Activated CD8-positive, alpha-beta T cell treated with anti-CD3 and anti-CD28 coated beads for 36 hours (primary cell): ENCODE data around the gene ME3. TPM values are rescaled to one million over a fixed set of nuclear protein-coding genes. Genes with fewer than 3 reads are reported as not detected.

Experiments
- ATAC-seq: fragments of 200-7000 bp; cut with Tn5 transposase; one replicate; pipeline ENCODE4 v1.10.0; 2021; ENCODE audit warnings: mild to moderate bottlenecking, moderate library complexity
- CTCF ChIA-PET: fragments of 350-600 bp; sonication (Branson Sonifier 250); formaldehyde crosslinking; loops from one replicate; lab custom pipeline; 2021; ENCODE audit warnings: antibody characterized with exemption; lab: Charles Lee
- POLR2A ChIA-PET: fragments of 350-600 bp; sonication (Branson Sonifier 250); formaldehyde crosslinking; loops from one replicate; lab custom pipeline; 2021; ENCODE audit warnings: antibody characterized with exemption; lab: Charles Lee
- DNase-seq: peaks from one replicate; pipeline ENCODE4 v3.0.0-alpha.2; 2020
- H3K27ac Mint-ChIP-seq: one replicate; pipeline ENCODE4 v1.8.0; 2021; ENCODE audit warnings: mild to moderate bottlenecking, mixed read lengths
- H3K27me3 Mint-ChIP-seq: one replicate; pipeline ENCODE4 v1.8.0; 2021; ENCODE audit warnings: mixed read lengths
- H3K36me3 Mint-ChIP-seq: one replicate; pipeline ENCODE4 v1.8.0; 2021; ENCODE audit warnings: low read depth, mixed read lengths
- H3K4me1 Mint-ChIP-seq: one replicate; pipeline ENCODE4 v1.8.0; 2021; ENCODE audit warnings: low read depth, mixed read lengths
- H3K4me3 Mint-ChIP-seq: one replicate; pipeline ENCODE4 v1.8.0; 2021; ENCODE audit warnings: mild to moderate bottlenecking, moderate library complexity, mixed read lengths
- H3K9me3 Mint-ChIP-seq: one replicate; pipeline ENCODE4 v1.8.0; 2021; ENCODE audit warnings: mixed read lengths
- intact Hi-C: fragments of 100-400 bp; cut with micrococcal nuclease; formaldehyde crosslinking; loops from one replicate; pipeline ENCODE4 v1.10.0; 2022
- total RNA-seq, 2 experiments: library from RNA; stranded (reverse); gene quantifications; one replicate each; pipeline ENCODE4 v1.2.3, GENCODE V29; 2021
- TF ChIP-seq, protein P1 (sequence below): fragments of 200-600 bp; IDR thresholded peaks from one replicate; pipeline ENCODE4 v1.8.0; 2022; ENCODE audit warnings: antibody characterized with exemption, mild to moderate bottlenecking

Gene ME3
- total RNA-seq, 2 experiments from 2014 or later: 5.0 to 6.2 TPM

GRCh38 chr11:86506235-86506634 lies 166.2 kb downstream of the ME3 start:
- ChIA-PET CTCF (no interaction called here), POLR2A (no interaction called here)
- no peak overlapping the region for H3K27ac Mint-ChIP-seq
- H3K9me3 Mint-ChIP-seq: no peaks in the 10 kb centered on the region
- DNase-seq: no peak
- no peak overlapping the region for H3K4me3 Mint-ChIP-seq
- H3K36me3 Mint-ChIP-seq: no peaks in the 10 kb centered on the region
- peaks cover 4% of the 10 kb centered on the region for H3K4me1 Mint-ChIP-seq
- intact Hi-C loops: no loop called here
- TF ChIP-seq, protein P1, sequence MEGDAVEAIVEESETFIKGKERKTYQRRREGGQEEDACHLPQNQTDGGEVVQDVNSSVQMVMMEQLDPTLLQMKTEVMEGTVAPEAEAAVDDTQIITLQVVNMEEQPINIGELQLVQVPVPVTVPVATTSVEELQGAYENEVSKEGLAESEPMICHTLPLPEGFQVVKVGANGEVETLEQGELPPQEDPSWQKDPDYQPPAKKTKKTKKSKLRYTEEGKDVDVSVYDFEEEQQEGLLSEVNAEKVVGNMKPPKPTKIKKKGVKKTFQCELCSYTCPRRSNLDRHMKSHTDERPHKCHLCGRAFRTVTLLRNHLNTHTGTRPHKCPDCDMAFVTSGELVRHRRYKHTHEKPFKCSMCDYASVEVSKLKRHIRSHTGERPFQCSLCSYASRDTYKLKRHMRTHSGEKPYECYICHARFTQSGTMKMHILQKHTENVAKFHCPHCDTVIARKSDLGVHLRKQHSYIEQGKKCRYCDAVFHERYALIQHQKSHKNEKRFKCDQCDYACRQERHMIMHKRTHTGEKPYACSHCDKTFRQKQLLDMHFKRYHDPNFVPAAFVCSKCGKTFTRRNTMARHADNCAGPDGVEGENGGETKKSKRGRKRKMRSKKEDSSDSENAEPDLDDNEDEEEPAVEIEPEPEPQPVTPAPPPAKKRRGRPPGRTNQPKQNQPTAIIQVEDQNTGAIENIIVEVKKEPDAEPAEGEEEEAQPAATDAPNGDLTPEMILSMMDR: no peak
- H3K27me3 Mint-ChIP-seq: no peaks in the 10 kb centered on the region
- no peak for ATAC-seq

DNA sequence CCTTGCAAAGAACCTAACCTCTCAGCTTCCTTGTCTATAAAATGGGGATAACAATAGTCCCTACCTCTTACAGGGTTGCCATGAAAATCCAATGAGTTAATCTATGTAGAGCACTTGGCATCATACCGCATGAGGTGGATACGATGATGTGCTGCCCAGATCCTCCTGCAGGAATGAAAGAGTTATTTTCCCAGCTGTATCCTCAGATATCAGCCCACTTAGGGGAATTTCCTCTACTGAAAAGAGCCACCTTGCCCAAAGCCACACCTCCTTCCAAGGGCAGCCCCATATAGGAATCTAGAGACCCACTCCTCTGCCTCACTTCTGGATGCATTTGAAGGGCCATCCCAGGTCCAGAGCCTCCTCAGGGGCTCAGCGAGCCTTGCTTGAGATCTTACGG lies 169.3 kb downstream of the ME3 start:
- TF ChIP-seq, protein P1: no peak
- intact Hi-C loops: no loop called here
- ATAC-seq (no peak), DNase-seq (no peak)
- CTCF ChIA-PET: interaction anchor here (1.5 kb wide), 1 partner anchor 46 kb away, joined by 3 read pairs; no protein-coding TSS in a partner anchor
- Mint-ChIP-seq H3K4me3 (no peak overlapping the region), H3K4me1 (peaks cover 4% of the 10 kb centered on the region), H3K27me3 (peaks cover 3% of the 10 kb centered on the region), H3K36me3 (no peaks in the 10 kb centered on the region), H3K9me3 (no peaks in the 10 kb centered on the region), H3K27ac (no peak overlapping the region)
- POLR2A ChIA-PET: no interaction called here

DNA sequence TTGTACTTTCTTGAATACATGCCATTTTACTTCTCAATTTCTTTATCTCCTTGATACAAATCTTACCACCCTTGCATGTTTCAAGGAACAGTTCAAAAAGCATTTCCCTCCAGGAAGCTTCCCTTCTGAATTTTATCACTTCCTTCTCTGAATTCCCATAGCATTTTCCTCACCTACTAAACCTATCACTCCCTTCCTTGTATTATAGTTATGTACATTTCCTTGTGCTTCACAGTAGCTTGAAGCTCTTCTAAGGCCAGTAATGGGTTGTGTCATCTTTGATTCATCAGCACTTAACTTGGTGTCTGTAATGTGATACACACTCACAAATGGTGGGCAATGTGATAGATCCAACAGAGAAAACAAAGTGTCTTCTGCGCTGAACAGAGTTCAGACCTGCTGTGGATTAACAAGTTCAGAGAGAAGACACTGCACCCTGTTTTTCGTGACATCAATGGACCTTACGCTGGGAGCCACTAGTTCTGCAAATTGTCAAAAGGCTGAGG lies 170.2 kb downstream of the ME3 start:
- no peak overlapping the region for H3K4me3 Mint-ChIP-seq
- H3K27me3 Mint-ChIP-seq: peaks cover 3% of the 10 kb centered on the region
- H3K4me1 Mint-ChIP-seq: peaks cover 4% of the 10 kb centered on the region
- H3K9me3 Mint-ChIP-seq: no peaks in the 10 kb centered on the region
- DNase-seq: no peak
- no peak overlapping the region for H3K27ac Mint-ChIP-seq
- TF ChIP-seq, protein P1: no peak
- intact Hi-C loops: no loop called here
- no peaks in the 10 kb centered on the region for H3K36me3 Mint-ChIP-seq
- ChIA-PET POLR2A (no interaction called here), CTCF (no interaction called here)
- ATAC-seq: no peak

DNA sequence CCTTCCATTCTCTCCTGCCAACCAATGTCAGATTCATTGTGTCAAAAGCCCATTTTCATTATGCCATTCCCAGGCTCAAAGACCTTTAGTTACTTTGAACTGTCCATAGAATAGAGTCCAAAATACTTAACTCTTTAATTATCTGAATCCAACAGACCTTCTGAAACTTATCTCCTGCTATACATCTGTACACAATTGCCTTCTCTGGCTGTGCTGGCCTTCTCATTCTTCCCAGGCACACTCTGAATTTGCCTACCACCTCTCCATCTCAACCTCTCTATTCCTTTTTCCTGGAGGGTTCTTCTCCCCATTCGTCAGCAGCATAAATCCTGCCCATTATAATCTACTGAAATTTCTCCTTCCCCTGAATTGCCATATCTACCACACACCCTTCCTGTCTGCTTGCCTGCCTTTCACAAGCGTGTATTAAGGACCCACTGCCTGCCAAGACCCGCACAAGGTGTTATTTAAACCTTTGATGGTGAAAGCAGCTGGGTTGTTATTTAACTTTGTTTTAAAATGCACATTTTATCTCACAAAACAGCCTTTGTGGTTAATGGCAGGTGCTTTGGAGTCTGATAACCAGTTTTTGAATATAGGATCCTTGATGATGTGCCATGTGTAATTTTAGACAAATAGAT lies 171.8 kb downstream of the ME3 start:
- H3K9me3 Mint-ChIP-seq: no peaks in the 10 kb centered on the region
- POLR2A ChIA-PET: interaction anchor here (0.6 kb wide), 1 partner anchor 537 kb away, joined by 3 read pairs; the partner anchor contains the start of gene TMEM135

DNA sequence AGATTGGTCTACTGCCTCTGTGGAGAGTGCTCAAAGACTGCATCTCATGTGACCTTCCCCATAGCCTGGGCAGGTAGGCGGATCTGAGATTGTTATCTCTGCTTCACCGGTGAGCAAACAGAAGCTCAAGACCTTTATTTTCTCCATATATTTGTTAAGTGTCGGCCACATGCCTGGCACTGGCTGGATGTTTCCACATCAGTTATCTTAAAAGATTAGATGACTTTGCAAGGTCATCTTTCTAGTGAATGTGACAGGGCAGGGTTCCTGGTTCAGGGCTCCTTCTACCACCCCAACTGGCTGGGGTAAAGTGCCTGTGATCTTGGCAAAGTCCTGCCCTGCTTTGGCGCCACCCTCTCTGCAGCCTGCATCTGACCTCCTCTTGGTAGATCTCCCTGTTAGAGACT lies 172.7 kb downstream of the ME3 start:
- TF ChIP-seq, protein P1: no peak
- DNase-seq: no peak
- no peak overlapping the region for H3K4me3 Mint-ChIP-seq
- H3K9me3 Mint-ChIP-seq: no peaks in the 10 kb centered on the region
- H3K4me1 Mint-ChIP-seq: peaks cover 4% of the 10 kb centered on the region
- intact Hi-C loops: no loop called here
- no peaks in the 10 kb centered on the region for H3K36me3 Mint-ChIP-seq
- ATAC-seq: no peak
- no peak overlapping the region for H3K27ac Mint-ChIP-seq
- POLR2A ChIA-PET: no interaction called here
- peaks cover 3% of the 10 kb centered on the region for H3K27me3 Mint-ChIP-seq
- CTCF ChIA-PET: no interaction called here

More for the DNA sequence above, 171.8 kb downstream of the ME3 start:
- DNase-seq (no peak), ATAC-seq (no peak)
- Mint-ChIP-seq H3K36me3 (no peaks in the 10 kb centered on the region), H3K4me3 (no peak overlapping the region), H3K27me3 (peaks cover 3% of the 10 kb centered on the region), H3K4me1 (peaks cover 4% of the 10 kb centered on the region), H3K27ac (no peak overlapping the region)
- intact Hi-C loops: no loop called here
- CTCF ChIA-PET: no interaction called here
- TF ChIP-seq, protein P1: no peak
